ENCODE measurements around the gene ZNF281.

DNA sequence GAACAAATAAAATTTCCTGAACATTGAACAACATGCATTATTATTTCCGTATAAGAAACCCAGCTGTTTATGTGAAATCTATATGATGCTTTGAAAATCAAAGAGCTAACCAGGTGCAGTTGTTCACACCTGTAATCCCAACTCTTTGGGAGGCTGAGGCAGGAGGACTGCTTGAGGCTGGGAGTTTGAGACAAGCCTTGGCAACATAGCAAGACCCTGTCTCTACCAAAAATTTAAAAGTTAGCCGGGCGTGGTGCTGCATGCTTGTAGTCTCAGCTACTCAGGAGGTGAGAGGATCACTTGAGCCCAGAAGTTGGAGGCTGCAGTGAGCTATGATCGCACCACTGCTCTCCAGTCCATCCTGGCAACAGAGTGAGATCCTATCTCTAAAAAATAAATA, 4.8 kb upstream of the ZNF281 start:
- TF ChIP-seq, protein P1, sequence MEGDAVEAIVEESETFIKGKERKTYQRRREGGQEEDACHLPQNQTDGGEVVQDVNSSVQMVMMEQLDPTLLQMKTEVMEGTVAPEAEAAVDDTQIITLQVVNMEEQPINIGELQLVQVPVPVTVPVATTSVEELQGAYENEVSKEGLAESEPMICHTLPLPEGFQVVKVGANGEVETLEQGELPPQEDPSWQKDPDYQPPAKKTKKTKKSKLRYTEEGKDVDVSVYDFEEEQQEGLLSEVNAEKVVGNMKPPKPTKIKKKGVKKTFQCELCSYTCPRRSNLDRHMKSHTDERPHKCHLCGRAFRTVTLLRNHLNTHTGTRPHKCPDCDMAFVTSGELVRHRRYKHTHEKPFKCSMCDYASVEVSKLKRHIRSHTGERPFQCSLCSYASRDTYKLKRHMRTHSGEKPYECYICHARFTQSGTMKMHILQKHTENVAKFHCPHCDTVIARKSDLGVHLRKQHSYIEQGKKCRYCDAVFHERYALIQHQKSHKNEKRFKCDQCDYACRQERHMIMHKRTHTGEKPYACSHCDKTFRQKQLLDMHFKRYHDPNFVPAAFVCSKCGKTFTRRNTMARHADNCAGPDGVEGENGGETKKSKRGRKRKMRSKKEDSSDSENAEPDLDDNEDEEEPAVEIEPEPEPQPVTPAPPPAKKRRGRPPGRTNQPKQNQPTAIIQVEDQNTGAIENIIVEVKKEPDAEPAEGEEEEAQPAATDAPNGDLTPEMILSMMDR (IDR thresholded peaks at IDR 0.05) = no peak
- TF ChIP-seq POLR2A (IDR thresholded peaks at IDR 0.05) = no peak

All from Peyer's patch (tissue), 4 donors.